ENCODE results near the gene TMEM9B. TPM values are rescaled to one million over a fixed set of nuclear protein-coding genes. Genes with fewer than 3 reads are reported as not detected.

The TMEM9B gene
- total and polyA plus RNA-seq, 9 of the 15 experiments (the other 6 are each of a cell fraction or from before 2014, with no cell fraction given), result 7.7 to 20.0 (median 14.0) TPM

DNA sequence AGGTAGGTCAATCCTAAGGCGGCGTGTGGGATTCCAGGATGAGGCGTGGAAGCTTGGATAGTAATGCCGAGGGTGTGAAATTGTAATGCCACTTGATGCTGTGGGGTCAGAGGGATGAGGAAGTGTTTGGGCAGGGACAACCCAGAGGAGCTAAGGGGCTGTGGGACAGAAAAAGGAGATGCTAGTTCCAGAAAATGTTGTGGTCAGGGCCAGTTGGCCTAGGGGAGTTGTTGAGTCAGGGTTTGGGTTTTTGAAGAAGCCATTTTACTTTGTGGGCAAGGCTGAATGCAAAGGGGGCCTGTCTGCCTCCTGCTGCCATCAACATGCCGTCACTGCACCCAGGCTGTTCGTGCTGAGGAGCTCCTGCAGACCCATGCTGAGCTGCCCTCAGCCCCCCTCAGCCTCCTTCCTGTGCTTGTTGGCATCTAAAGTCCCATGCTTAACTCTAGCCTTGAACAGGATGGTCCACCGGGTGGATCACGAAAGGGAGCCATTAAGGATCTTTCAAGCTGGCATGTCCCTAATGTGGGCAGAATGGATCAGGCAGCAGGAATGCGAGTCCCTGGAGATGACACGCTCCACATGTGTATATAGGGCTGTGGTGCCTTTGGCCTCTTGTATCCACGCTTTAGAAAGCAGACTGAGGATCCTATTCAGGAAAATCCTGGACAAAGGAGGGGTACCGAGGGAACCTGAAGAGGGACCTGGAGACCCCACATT is 33.6 kb downstream of the TMEM9B start:
- Histone ChIP-seq H3K9me3 (replicated peaks; ENCODE audit: control insufficient read depth, insufficient read depth, low read depth, low read length) (no peaks in the 10 kb centered on the region), H3K4me3 (no peak overlapping the region), H3K79me2 (ENCODE audit: control insufficient read depth, insufficient read depth, low read length) (no peaks in the 10 kb centered on the region), H3K9ac (ENCODE audit: insufficient read depth in 1 of 2, low read depth in 2 of 2, low read length in 2 of 2) (no peak overlapping the region), H2AFZ (ENCODE audit: low read depth, low read length) (no peak overlapping the region), H3K9me1 (ENCODE audit: control insufficient read depth, insufficient read depth, low read length) (peaks cover 2% of the 10 kb centered on the region), H3K27ac (ENCODE audit: extremely low read depth, low read depth, low read length) (no peak overlapping the region), H3K27me3 (ENCODE audit: control insufficient read depth in 2 of 2, insufficient read depth in 2 of 2, low read length in 2 of 2) (no peaks in the 10 kb centered on the region; a peak in 1 of 5 replicates), H3K4me2 (ENCODE audit: insufficient read depth, low read length) (no peak overlapping the region), H4K20me1 (replicated peaks; ENCODE audit: control insufficient read depth, insufficient read depth, low read length) (no peaks in the 10 kb centered on the region), H3K36me3 (ENCODE audit: control insufficient read depth, insufficient read depth, low read length) (no peaks in the 10 kb centered on the region), H3K4me1 (replicated peaks in 1 of 2; ENCODE audit: control insufficient read depth in 2 of 2, insufficient read depth in 2 of 2, low read length in 2 of 2) (peaks cover 6 to 10% of the 10 kb centered on the region in 2 experiments; a peak in 4 of 5 replicates)
- TF ChIP-seq HDGF (IDR thresholded peaks at IDR 0.05) (no peak), HDAC6 (IDR thresholded peaks at IDR 0.05; ENCODE audit: low read depth, low read length) (no peak), ESRRA (IDR thresholded peaks at IDR 0.05; ENCODE audit: borderline replicate concordance, low read depth) (no peak), ZFP30 (CRISPR knock-in tag; IDR thresholded peaks at IDR 0.05; ENCODE audit: borderline replicate concordance) (no peak), POLR2AphosphoS5 (IDR thresholded peaks at IDR 0.05; ENCODE audit: control insufficient read depth, insufficient read depth, low read depth, low read length) (no peak), MEF2D (tag; conservative IDR thresholded peaks at IDR 0.05; ENCODE audit: low read depth) (no peak), TAL1 (IDR thresholded peaks at IDR 0.05) (no peak), TARDBP (IDR thresholded peaks at IDR 0.05) (no peak), MTA1 (IDR thresholded peaks at IDR 0.05; ENCODE audit: borderline replicate concordance) (no peak), CREBBP (IDR thresholded peaks at IDR 0.05; ENCODE audit: low read depth, low read length) (no peak)
- TF ChIP-seq, protein P1, sequence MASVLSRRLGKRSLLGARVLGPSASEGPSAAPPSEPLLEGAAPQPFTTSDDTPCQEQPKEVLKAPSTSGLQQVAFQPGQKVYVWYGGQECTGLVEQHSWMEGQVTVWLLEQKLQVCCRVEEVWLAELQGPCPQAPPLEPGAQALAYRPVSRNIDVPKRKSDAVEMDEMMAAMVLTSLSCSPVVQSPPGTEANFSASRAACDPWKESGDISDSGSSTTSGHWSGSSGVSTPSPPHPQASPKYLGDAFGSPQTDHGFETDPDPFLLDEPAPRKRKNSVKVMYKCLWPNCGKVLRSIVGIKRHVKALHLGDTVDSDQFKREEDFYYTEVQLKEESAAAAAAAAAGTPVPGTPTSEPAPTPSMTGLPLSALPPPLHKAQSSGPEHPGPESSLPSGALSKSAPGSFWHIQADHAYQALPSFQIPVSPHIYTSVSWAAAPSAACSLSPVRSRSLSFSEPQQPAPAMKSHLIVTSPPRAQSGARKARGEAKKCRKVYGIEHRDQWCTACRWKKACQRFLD (CRISPR knock-in tag; IDR thresholded peaks at IDR 0.05), result no peak
- TF ChIP-seq, protein P2, sequence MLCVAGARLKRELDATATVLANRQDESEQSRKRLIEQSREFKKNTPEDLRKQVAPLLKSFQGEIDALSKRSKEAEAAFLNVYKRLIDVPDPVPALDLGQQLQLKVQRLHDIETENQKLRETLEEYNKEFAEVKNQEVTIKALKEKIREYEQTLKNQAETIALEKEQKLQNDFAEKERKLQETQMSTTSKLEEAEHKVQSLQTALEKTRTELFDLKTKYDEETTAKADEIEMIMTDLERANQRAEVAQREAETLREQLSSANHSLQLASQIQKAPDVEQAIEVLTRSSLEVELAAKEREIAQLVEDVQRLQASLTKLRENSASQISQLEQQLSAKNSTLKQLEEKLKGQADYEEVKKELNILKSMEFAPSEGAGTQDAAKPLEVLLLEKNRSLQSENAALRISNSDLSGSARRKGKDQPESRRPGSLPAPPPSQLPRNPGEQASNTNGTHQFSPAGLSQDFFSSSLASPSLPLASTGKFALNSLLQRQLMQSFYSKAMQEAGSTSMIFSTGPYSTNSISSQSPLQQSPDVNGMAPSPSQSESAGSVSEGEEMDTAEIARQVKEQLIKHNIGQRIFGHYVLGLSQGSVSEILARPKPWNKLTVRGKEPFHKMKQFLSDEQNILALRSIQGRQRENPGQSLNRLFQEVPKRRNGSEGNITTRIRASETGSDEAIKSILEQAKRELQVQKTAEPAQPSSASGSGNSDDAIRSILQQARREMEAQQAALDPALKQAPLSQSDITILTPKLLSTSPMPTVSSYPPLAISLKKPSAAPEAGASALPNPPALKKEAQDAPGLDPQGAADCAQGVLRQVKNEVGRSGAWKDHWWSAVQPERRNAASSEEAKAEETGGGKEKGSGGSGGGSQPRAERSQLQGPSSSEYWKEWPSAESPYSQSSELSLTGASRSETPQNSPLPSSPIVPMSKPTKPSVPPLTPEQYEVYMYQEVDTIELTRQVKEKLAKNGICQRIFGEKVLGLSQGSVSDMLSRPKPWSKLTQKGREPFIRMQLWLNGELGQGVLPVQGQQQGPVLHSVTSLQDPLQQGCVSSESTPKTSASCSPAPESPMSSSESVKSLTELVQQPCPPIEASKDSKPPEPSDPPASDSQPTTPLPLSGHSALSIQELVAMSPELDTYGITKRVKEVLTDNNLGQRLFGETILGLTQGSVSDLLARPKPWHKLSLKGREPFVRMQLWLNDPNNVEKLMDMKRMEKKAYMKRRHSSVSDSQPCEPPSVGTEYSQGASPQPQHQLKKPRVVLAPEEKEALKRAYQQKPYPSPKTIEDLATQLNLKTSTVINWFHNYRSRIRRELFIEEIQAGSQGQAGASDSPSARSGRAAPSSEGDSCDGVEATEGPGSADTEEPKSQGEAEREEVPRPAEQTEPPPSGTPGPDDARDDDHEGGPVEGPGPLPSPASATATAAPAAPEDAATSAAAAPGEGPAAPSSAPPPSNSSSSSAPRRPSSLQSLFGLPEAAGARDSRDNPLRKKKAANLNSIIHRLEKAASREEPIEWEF (CRISPR knock-in tag; IDR thresholded peaks at IDR 0.05), result no peak
- intact Hi-C loops (cut with micrococcal nuclease) (no loop called here), in situ Hi-C loops (cut with MboI) (no loop called here)
- POLR2A ChIA-PET, result interaction anchor here (0.6 to 1.8 kb wide), 3 partner anchors 11 to 601 kb away, joined by 3 to 4 read pairs (median 3); no protein-coding TSS in a partner anchor
- ATAC-seq, result no peak
- no TSS peak for BruUV-seq (replicated peaks)
- DNase-seq (ENCODE audit: extremely low read depth in 1 of 4, low spot score in 3 of 4), result no peak
- FAIRE-seq, result no peak
- CTCF ChIA-PET (ENCODE audit: low intra/inter-chr PET ratio), result no interaction called here
- WGBS (ENCODE audit: insufficient coverage, low coverage, missing lambda C conversion rate), result 49% methylated on average over 9 of the region's 12 CpGs

Data from K562 (cell line).